Neural progenitor cell (in vitro differentiated cells): Measurements from ENCODE around the gene DNAI2. TPM values are rescaled to one million over a fixed set of nuclear protein-coding genes. Genes with fewer than 3 reads are reported as not detected.

Source experiments
- DNase-seq: peaks from one replicate; pipeline ENCODE4 v3.0.0-alpha.2; 2016; ENCODE audit warnings: low spot score
- H2AFZ ChIP-seq: fragments of 200-600 bp; sonication (generic); replicated peaks from 2 replicates; pipeline ENCODE4 v1.6.1; 2016; ENCODE audit warnings: antibody characterized with exemption
- H3F3A ChIP-seq: fragments of 200-600 bp; sonication (generic); 2 replicates; pipeline ENCODE4 v1.6.1; 2016; ENCODE audit warnings: antibody characterized with exemption, low read depth
- H3K27ac ChIP-seq: fragments of 200-600 bp; sonication (generic); 2 replicates; pipeline ENCODE4 v1.5.1; 2016; ENCODE audit warnings: mild to moderate bottlenecking
- H3K27me3 ChIP-seq: fragments of 200-600 bp; sonication (generic); 2 replicates; pipeline ENCODE4 v1.6.1; 2016; ENCODE audit warnings: mild to moderate bottlenecking, moderate library complexity
- H3K36me3 ChIP-seq: fragments of 200-600 bp; sonication (generic); 2 replicates; pipeline ENCODE4 v1.5.1; 2016
- H3K4me1 ChIP-seq: fragments of 200-600 bp; sonication (generic); 2 replicates; pipeline ENCODE4 v1.6.1; 2016; ENCODE audit warnings: mixed run types
- H3K4me2 ChIP-seq: fragments of 200-600 bp; sonication (generic); 2 replicates; pipeline ENCODE4 v1.6.1; 2016
- H3K4me3 ChIP-seq: fragments of 200-600 bp; sonication (generic); 2 replicates; pipeline ENCODE4 v1.5.1; 2016
- H3K79me2 ChIP-seq: fragments of 200-600 bp; sonication (generic); 2 replicates; pipeline ENCODE4 v1.6.1; 2016; ENCODE audit warnings: low read depth
- H3K9ac ChIP-seq: fragments of 200-600 bp; sonication (generic); 2 replicates; pipeline ENCODE4 v1.6.1; 2016
- H3K9me3 ChIP-seq: fragments of 200-600 bp; sonication (generic); 2 replicates; pipeline ENCODE4 v1.5.1; 2016; ENCODE audit warnings: low read depth
- H4K20me1 ChIP-seq: fragments of 200-600 bp; sonication (generic); 2 replicates; pipeline ENCODE4 v1.6.1; 2016; ENCODE audit warnings: low read depth
- H3K27ac Mint-ChIP-seq: 3 replicates; pipeline ENCODE4 v1.8.0; 2021; ENCODE audit warnings: mixed read lengths
- H3K27me3 Mint-ChIP-seq: 2 replicates; pipeline ENCODE4 v1.8.0; 2022; ENCODE audit warnings: low read depth, mild to moderate bottlenecking, inconsistent platforms, moderate library complexity, mixed read lengths; ENCODE audit not compliant: insufficient read depth
- H3K36me3 Mint-ChIP-seq: 3 replicates; pipeline ENCODE4 v1.8.0; 2021; ENCODE audit warnings: mixed read lengths
- H3K4me1 Mint-ChIP-seq: 3 replicates; pipeline ENCODE4 v1.8.0; 2021; ENCODE audit warnings: mixed read lengths
- H3K4me3 Mint-ChIP-seq: 3 replicates; pipeline ENCODE4 v1.8.0; 2021; ENCODE audit warnings: mild to moderate bottlenecking, moderate library complexity, mixed read lengths
- H3K9me3 Mint-ChIP-seq: 3 replicates; pipeline ENCODE4 v1.8.0; 2020; ENCODE audit warnings: mixed read lengths
- CTCF ChIP-seq: fragments of 200-600 bp; sonication (generic); IDR thresholded peaks from 2 replicates; pipeline ENCODE4 v1.5.1; 2017; ENCODE audit warnings: antibody characterized with exemption, mild to moderate bottlenecking
- EZH2 ChIP-seq: fragments of 200-600 bp; sonication (generic); IDR thresholded peaks from 2 replicates; pipeline ENCODE4 v1.6.1; 2017; ENCODE audit warnings: antibody characterized with exemption, mild to moderate bottlenecking, moderate library complexity
- EZH2phosphoT487 ChIP-seq: fragments of 200-600 bp; sonication (generic); IDR thresholded peaks from 2 replicates; pipeline ENCODE4 v1.6.1; 2017; ENCODE audit warnings: antibody characterized with exemption
- total RNA-seq: library from RNA; depleted of rRNA; stranded (reverse); fragments of >200 nt; gene quantifications from 2 replicates; pipeline ENCODE4 v1.2.3, GENCODE V29; 2015; ENCODE audit warnings: low replicate concordance

DNAI2 gene
- total RNA-seq, 1 donor from 2014 or later: not detected

GRCh38 chr17:74362069-74362405, 88.0 kb downstream of the DNAI2 start:
- peaks cover 6% of the 10 kb centered on the region for H3K36me3 Mint-ChIP-seq
- no peak for DNase-seq
- H3K27ac Mint-ChIP-seq: peak overlapping the region; percentile 94
- H3K4me2 ChIP-seq: peak overlapping the region; percentile 81
- no peak overlapping the region for H3K9ac ChIP-seq
- no peaks in the 10 kb centered on the region for H3K9me3 Mint-ChIP-seq
- no peak for TF ChIP-seq EZH2
- no peak for TF ChIP-seq EZH2phosphoT487
- no peak for TF ChIP-seq CTCF
- peaks cover 2% of the 10 kb centered on the region for H3K27me3 Mint-ChIP-seq
- H2AFZ ChIP-seq: no peak overlapping the region
- H3K4me3 ChIP-seq: peak overlapping the region; percentile 49
- no peaks in the 10 kb centered on the region for H4K20me1 ChIP-seq
- H3K27ac ChIP-seq: peak overlapping the region; percentile 68
- peaks cover 6% of the 10 kb centered on the region for H3K27me3 ChIP-seq
- peaks cover 11% of the 10 kb centered on the region for H3K79me2 ChIP-seq
- no peaks in the 10 kb centered on the region for H3K9me3 ChIP-seq
- H3F3A ChIP-seq: peaks cover 20% of the 10 kb centered on the region
- H3K4me1 ChIP-seq: peaks cover 29% of the 10 kb centered on the region
- peaks cover 55% of the 10 kb centered on the region for H3K4me1 Mint-ChIP-seq
- H3K36me3 ChIP-seq: no peaks in the 10 kb centered on the region
- peak overlapping the region; percentile 86 for H3K4me3 Mint-ChIP-seq

GRCh38 chr17:74362810-74363498, 88.9 kb downstream of the DNAI2 start:
- H3K9ac ChIP-seq: no peak overlapping the region
- peaks cover 11% of the 10 kb centered on the region for H3K79me2 ChIP-seq
- no peaks in the 10 kb centered on the region for H3K36me3 ChIP-seq
- peak overlapping the region; percentile 72 for H3K4me3 Mint-ChIP-seq
- H3K27me3 Mint-ChIP-seq: peaks cover 4% of the 10 kb centered on the region
- peak overlapping the region; percentile 68 for H3K27ac ChIP-seq
- H3K4me1 ChIP-seq: peaks cover 29% of the 10 kb centered on the region
- no peaks in the 10 kb centered on the region for H3K9me3 ChIP-seq
- peak overlapping the region; percentile 5 for H2AFZ ChIP-seq
- no peaks in the 10 kb centered on the region for H3K27me3 ChIP-seq
- H4K20me1 ChIP-seq: no peaks in the 10 kb centered on the region
- no peak for DNase-seq
- H3K36me3 Mint-ChIP-seq: peaks cover 4% of the 10 kb centered on the region
- peak overlapping the region; percentile 81 for H3K4me2 ChIP-seq
- TF ChIP-seq CTCF (no peak), EZH2 (no peak), EZH2phosphoT487 (no peak)
- H3K9me3 Mint-ChIP-seq: no peaks in the 10 kb centered on the region
- H3K4me3 ChIP-seq: no peak overlapping the region
- peaks cover 52% of the 10 kb centered on the region for H3K4me1 Mint-ChIP-seq
- peak overlapping the region; percentile 94 for H3K27ac Mint-ChIP-seq
- peaks cover 20% of the 10 kb centered on the region for H3F3A ChIP-seq

Other genes with a start within 250 kb of the DNAI2 start
- 343 and 393 TPM in 2 replicates for gene RPL38, start 70.6 kb upstream of the DNAI2 start, total RNA-seq
- 3.2 and 5.8 TPM in 2 replicates for gene TTYH2, start 60.7 kb upstream of the DNAI2 start, total RNA-seq
- 0.15 and 0.62 TPM in 2 replicates for gene KIF19, start 52.0 kb downstream of the DNAI2 start, total RNA-seq
- 10.8 and 36.8 TPM in 2 replicates for gene BTBD17, start 87.6 kb downstream of the DNAI2 start, total RNA-seq
- gene GPR142, start 93.3 kb downstream of the DNAI2 start, total RNA-seq: 0.93 TPM in 1 of 2 replicates, not detected in the other
- 13.5 and 42.0 TPM in 2 replicates for gene GPRC5C, start 157.9 kb downstream of the DNAI2 start, total RNA-seq
- gene CD300A, start 192.4 kb downstream of the DNAI2 start, total RNA-seq: 0.28 TPM in 1 of 2 replicates, not detected in the other